Kidney (tissue), 22 donors: ENCODE data around the gene RPL14. TPM values are rescaled to one million over a fixed set of nuclear protein-coding genes. Genes with fewer than 3 reads are reported as not detected.
A peak's percentile ranks its signal among the peaks of the same experiment; 100 is the strongest.

Experiments
- DNase-seq, 5 donors: peaks; one replicate each; pipeline ENCODE4 v3.0.0-alpha.2; 2013 to 2020
- FAIRE-seq: peaks from 2 replicates; lab custom pipeline; 2012; peaks lifted over from hg19 to GRCh38; lab: Jason Lieb, UNC
- H3K27ac ChIP-seq, 2 donors: one replicate each; pipeline ENCODE4 v1.7.0; 2013; ENCODE audit warnings: low read depth in 2 of 2, low read length in 2 of 2, inconsistent platforms in 1 of 2
- H3K27me3 ChIP-seq: one replicate; pipeline ENCODE4 v1.7.1; 2013; ENCODE audit warnings: low read length, inconsistent platforms; ENCODE audit not compliant: control insufficient read depth, insufficient read depth
- H3K36me3 ChIP-seq, 3 donors: one replicate each; pipeline versions ENCODE4 v1.7.0 to v1.7.1; 2013; ENCODE audit warnings: low read length in 3 of 3, control low read depth in 1 of 3, inconsistent platforms in 1 of 3; ENCODE audit not compliant: insufficient read depth in 3 of 3, control insufficient read depth in 2 of 3
- H3K4me1 ChIP-seq, 3 donors: one replicate each; pipeline versions ENCODE4 v1.7.0 to v1.7.1; 2013; ENCODE audit warnings: low read length in 3 of 3, inconsistent platforms in 1 of 3, low read depth in 1 of 3; ENCODE audit not compliant: control insufficient read depth in 2 of 3, insufficient read depth in 2 of 3
- H3K4me3 ChIP-seq, 3 donors: one replicate each; pipeline versions ENCODE4 v1.7.0 to v1.8.1; 2013; ENCODE audit warnings: low read length in 3 of 3, control low read depth in 1 of 3, inconsistent platforms in 1 of 3
- H3K9ac ChIP-seq, 3 donors: one replicate each; pipeline versions ENCODE4 v1.7.0 to v1.7.1; 2013; ENCODE audit warnings: low read length in 3 of 3, control low read depth in 1 of 3, inconsistent platforms in 1 of 3
- H3K9me3 ChIP-seq, 3 donors: one replicate each; pipeline versions ENCODE4 v1.7.0 to v1.7.1; 2013; ENCODE audit warnings: low read length in 3 of 3, control low read depth in 1 of 3, inconsistent platforms in 1 of 3; ENCODE audit not compliant: control insufficient read depth in 2 of 3, insufficient read depth in 1 of 3
- intact Hi-C: fragments of 100-400 bp; cut with DNase I; formaldehyde crosslinking; loops from one replicate; pipeline ENCODE4 v1.11.1; 2022
- long read RNA-seq, 10 donors: library from polyadenylated mRNA in 1 of 10; unstranded in 1 of 10; transcript quantifications; one replicate each; pipeline ENCODE4 v2.0.0 and lab custom pipeline, GENCODE V29; 2021 to 2026
- polyA plus RNA-seq: library from polyadenylated mRNA; stranded (reverse); fragments of 350-450 nt; fragmentation: Illumina TruSeq; extraction: RNeasy Lipid Tissue Mini Kit (QIAGEN cat#74804); gene quantifications from one replicate; pipeline ENCODE4 v1.2.3, GENCODE V29; 2014; ENCODE audit warnings: low read depth, low replicate concordance; ENCODE audit not compliant: insufficient read depth
- total RNA-seq: library from RNA; stranded (reverse); fragmentation: NEBNext Ultra II Directional; extraction: Animal tissue kit (Norgen Biotek cat#: 25700); gene quantifications from one replicate; pipeline ENCODE4 v1.2.1, GENCODE V29; 2021
- TF ChIP-seq, protein P1 (sequence below): IDR thresholded peaks from 3 replicates; pipeline ENCODE4 v1.5.1; 2012; ENCODE audit warnings: mild to moderate bottlenecking, moderate library complexity, borderline replicate concordance; ENCODE audit not compliant: insufficient read depth; ENCODE audit errors: extremely low read depth
- donor health status: control.
- donor health status: control.
- donor health status: control.
- donor health status: control.
- donor health status: control.
- donor health status: DM: yes; HTN: yes; CAD: no.
- donor health status: Normal renal cell carcinoma (clear cell type).

Gene RPL14
- total RNA-seq, result 1,497 TPM
- 778 TPM for polyA plus RNA-seq
- long read RNA-seq, donor 1, full-length matches to known transcripts, result 448 of 492 reads
- long read RNA-seq, donor 1, partial matches to known transcripts, result 44 of 492 reads
- long read RNA-seq, donor 1, other reads (novel, unspliced or antisense), result 0 of 492 reads
- long read RNA-seq, donor 2, full-length matches to known transcripts, result 502 of 582 reads
- long read RNA-seq, donor 2, partial matches to known transcripts, result 67 of 582 reads
- long read RNA-seq, donor 2, other reads (novel, unspliced or antisense), result 13 of 582 reads
- long read RNA-seq, donor 3, full-length matches to known transcripts, result 661 of 802 reads
- long read RNA-seq, donor 3, partial matches to known transcripts, result 130 of 802 reads
- long read RNA-seq, donor 3, other reads (novel, unspliced or antisense), result 11 of 802 reads
- long read RNA-seq, donor 4, full-length matches to known transcripts, result 348 of 383 reads
- long read RNA-seq, donor 4, partial matches to known transcripts, result 35 of 383 reads
- long read RNA-seq, donor 4, other reads (novel, unspliced or antisense), result 0 of 383 reads
- long read RNA-seq, donor 5, full-length matches to known transcripts, result 33 of 33 reads
- long read RNA-seq, donor 5, partial matches to known transcripts, result 0 of 33 reads
- long read RNA-seq, donor 5, other reads (novel, unspliced or antisense), result 0 of 33 reads
- long read RNA-seq, donor 6, full-length matches to known transcripts, result 1,904 of 2,377 reads
- long read RNA-seq, donor 6, partial matches to known transcripts, result 359 of 2,377 reads
- long read RNA-seq, donor 6, other reads (novel, unspliced or antisense), result 114 of 2,377 reads
- long read RNA-seq, donor 7, full-length matches to known transcripts, result 106 of 116 reads
- long read RNA-seq, donor 7, partial matches to known transcripts, result 3 of 116 reads
- long read RNA-seq, donor 7, other reads (novel, unspliced or antisense), result 7 of 116 reads
- long read RNA-seq, donor 8, full-length matches to known transcripts, result 687 of 861 reads
- long read RNA-seq, donor 8, partial matches to known transcripts, result 164 of 861 reads
- long read RNA-seq, donor 8, other reads (novel, unspliced or antisense), result 10 of 861 reads
- long read RNA-seq, donor 9, full-length matches to known transcripts, result 335 of 397 reads
- long read RNA-seq, donor 9, partial matches to known transcripts, result 62 of 397 reads
- long read RNA-seq, donor 9, other reads (novel, unspliced or antisense), result 0 of 397 reads
- long read RNA-seq, donor 10, full-length matches to known transcripts, result 457 of 520 reads
- long read RNA-seq, donor 10, partial matches to known transcripts, result 58 of 520 reads
- long read RNA-seq, donor 10, other reads (novel, unspliced or antisense), result 5 of 520 reads

DNA sequence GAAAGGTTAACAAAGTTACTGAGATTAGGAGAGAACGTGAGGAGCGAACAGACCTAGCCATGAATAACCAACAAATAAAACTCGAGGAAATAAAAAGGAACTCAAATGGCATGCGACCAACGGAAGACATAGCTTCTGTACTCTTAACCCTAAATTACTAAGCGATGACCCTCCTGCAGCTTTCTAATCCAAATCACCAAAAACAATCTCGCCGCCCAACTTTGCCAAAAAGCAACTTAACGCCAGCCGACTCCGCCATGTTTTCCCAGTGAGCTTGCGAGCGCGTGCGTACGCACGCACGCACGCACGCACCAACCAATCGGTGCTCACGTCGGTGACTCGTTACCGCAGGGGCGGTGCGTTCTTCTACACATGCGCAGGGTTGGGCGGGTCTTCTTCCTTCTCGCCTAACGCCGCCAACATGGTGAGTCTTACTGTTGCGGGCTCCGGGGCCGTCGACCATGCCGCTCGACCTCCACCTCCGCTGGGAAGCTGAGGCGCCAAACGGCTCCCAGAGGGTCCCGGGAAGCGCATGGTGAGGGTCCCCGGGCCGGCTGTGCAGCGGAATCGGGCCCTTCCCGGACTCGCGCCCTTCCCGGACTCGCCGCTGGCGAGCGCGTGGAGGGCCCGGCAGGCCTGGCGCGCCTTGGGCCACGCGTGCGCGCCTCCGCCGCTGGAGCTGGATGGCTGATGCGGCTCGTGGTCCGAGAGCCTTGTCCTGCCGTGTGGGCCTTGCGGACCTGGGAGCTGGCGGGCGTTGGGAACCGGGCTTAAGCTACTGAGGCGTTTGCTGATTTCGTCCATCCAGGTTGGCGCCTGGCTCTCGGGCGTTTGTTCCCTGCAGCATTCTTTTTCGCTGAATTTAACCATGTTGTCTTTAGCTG lies at the start of gene RPL14:
Gene RPL14 (plus strand): TSS at position 400 of the 884 bp plus-strand sequence. CDS start 133 bp downstream, at position 533.
- peak within 1 kb of the TSS; percentile 74 to 99 (median 75) for H3K4me3 ChIP-seq

DNA sequence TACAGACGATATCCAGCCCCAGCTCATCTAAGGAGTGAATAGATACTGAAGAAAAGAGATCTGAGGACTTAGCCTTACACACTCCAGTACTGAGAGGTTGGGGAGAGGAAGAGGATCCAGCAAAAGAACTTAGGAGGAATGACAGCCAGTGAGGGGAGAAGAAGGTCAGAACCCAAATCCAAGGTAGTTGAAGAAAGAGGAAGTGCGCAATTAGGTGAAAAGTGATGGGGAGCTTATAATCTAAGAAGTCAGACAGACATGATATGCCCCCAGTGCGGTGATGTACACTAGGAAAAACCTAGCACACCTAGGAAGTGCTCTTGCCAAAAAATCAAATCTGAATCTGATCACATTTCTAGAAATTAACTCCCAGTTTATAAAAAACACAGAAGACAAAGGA lies 49.5 kb upstream of the RPL14 start:
- H3K4me1 ChIP-seq, result no peaks in the 10 kb centered on the region
- no peaks in the 10 kb centered on the region for H3K9me3 ChIP-seq
- TF ChIP-seq, protein P1, sequence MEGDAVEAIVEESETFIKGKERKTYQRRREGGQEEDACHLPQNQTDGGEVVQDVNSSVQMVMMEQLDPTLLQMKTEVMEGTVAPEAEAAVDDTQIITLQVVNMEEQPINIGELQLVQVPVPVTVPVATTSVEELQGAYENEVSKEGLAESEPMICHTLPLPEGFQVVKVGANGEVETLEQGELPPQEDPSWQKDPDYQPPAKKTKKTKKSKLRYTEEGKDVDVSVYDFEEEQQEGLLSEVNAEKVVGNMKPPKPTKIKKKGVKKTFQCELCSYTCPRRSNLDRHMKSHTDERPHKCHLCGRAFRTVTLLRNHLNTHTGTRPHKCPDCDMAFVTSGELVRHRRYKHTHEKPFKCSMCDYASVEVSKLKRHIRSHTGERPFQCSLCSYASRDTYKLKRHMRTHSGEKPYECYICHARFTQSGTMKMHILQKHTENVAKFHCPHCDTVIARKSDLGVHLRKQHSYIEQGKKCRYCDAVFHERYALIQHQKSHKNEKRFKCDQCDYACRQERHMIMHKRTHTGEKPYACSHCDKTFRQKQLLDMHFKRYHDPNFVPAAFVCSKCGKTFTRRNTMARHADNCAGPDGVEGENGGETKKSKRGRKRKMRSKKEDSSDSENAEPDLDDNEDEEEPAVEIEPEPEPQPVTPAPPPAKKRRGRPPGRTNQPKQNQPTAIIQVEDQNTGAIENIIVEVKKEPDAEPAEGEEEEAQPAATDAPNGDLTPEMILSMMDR, result no peak
- H3K27me3 ChIP-seq, result no peaks in the 10 kb centered on the region
- no peak overlapping the region for H3K27ac ChIP-seq
- H3K4me3 ChIP-seq, result no peak overlapping the region
- FAIRE-seq (no peak), DNase-seq (no peak)
- H3K9ac ChIP-seq, result no peak overlapping the region
- H3K36me3 ChIP-seq, result no peaks in the 10 kb centered on the region
- intact Hi-C loops, result no loop called here

More for the DNA sequence above, at the start of gene RPL14:
- TF ChIP-seq, protein P1, result no peak
- Histone ChIP-seq H3K9me3 (no peaks in the 10 kb centered on the region), H3K27ac (peak within 1 kb of the TSS; percentile 87 to 91), H3K9ac (peak within 1 kb of the TSS; percentile 73 to 98 (median 93)), H3K27me3 (no peaks in the 10 kb centered on the region), H3K4me1 (peaks cover 11 to 12% (median 12%) of the 10 kb centered on the region in 3 donors), H3K36me3 (peaks cover 3 to 25% (median 7%) of the 10 kb centered on the region in 3 donors)
- FAIRE-seq (no peak), DNase-seq (peak; percentile 96 to 99 (median 98))
- intact Hi-C loops, result no loop called here

DNA sequence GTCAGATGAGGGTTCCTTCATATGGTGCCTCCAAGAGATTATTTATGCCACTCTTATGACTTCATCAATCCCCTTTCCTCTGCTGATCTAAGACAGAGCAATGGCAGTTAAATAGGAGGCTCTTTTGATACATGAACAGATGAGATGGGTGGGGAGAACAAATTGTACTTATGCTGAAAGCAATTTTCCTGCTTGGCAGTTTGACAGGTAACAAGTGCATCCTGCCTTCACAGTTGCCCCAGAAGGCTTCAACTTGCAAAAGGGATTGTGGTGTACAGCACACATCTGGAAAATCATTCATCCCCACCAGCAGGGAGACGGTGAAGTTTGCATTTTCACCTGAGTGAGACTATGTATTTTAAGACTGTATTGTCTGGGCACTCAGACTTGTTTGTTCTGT lies 42.9 kb upstream of the RPL14 start:
- no peak for FAIRE-seq

More for the DNA sequence above, 42.9 kb upstream of the RPL14 start:
- no peak overlapping the region for H3K9ac ChIP-seq
- H3K4me3 ChIP-seq, result no peak overlapping the region
- no peaks in the 10 kb centered on the region for H3K4me1 ChIP-seq
- TF ChIP-seq, protein P1, result no peak
- no peak overlapping the region for H3K27ac ChIP-seq
- no peaks in the 10 kb centered on the region for H3K27me3 ChIP-seq
- no peaks in the 10 kb centered on the region for H3K36me3 ChIP-seq
- DNase-seq, result no peak
- no peaks in the 10 kb centered on the region for H3K9me3 ChIP-seq
- intact Hi-C loops, result no loop called here
